Stomach (tissue), 4 donors: Measurements from ENCODE around the gene PDE8A.

ENCODE experiments used
- POLR2A ChIP-seq, 4 donors: fragments of 450-650 bp; IDR thresholded peaks; one replicate each; pipeline ENCODE4 v1.6.1; 2016; ENCODE audit warnings: antibody characterized with exemption in 4 of 4, control low read depth in 2 of 4, mild to moderate bottlenecking in 1 of 4, moderate library complexity in 1 of 4
- POLR2AphosphoS5 ChIP-seq, 3 donors: sonication (generic); formaldehyde crosslinking; IDR thresholded peaks; one replicate each; pipeline ENCODE4 v1.6.1; 2016; ENCODE audit warnings: antibody characterized with exemption in 3 of 3

DNA sequence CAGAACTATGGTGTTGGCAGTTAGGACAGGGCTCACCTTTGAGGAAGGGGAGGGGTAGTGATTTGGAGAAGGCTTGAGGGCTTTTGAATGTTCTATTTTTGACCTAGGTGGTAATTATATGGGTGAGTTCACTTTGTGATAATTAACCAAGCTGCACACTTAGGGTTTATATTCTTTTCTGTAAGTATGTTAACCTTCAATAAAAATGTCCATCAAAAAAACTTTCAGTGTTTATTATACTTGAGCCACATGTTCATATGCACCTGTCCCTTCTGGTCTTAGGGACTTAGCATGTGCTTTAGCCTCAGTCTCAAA is 28.4 kb downstream of the PDE8A start:
- TF ChIP-seq POLR2A (IDR thresholded peaks at IDR 0.05) (no peak), POLR2AphosphoS5 (IDR thresholded peaks at IDR 0.05) (no peak)
